ENCODE data around the gene HPF1. TPM values are rescaled to one million over a fixed set of nuclear protein-coding genes. Genes with fewer than 3 reads are reported as not detected.

The HPF1 gene
- total and polyA plus RNA-seq, 2 of the 8 experiments (the other 6 are each of a cell fraction or from before 2014, with no cell fraction given): 14.1 to 32.5 TPM

GRCh38 chr4:169689681-169690080 lies 68.1 kb downstream of the HPF1 start (continued):
- TF ChIP-seq TEAD4 (IDR thresholded peaks at IDR 0.05; ENCODE audit: low read depth, low read length): no peak
- TF ChIP-seq CHD7 (IDR thresholded peaks at IDR 0.05; ENCODE audit: insufficient replicate concordance, low read length): no peak
- TF ChIP-seq TBP (IDR thresholded peaks at IDR 0.05; ENCODE audit: low read depth, low read length): no peak
- no peak for TF ChIP-seq SP2 (IDR thresholded peaks at IDR 0.05; ENCODE audit: low read length)
- TF ChIP-seq CREB1 (IDR thresholded peaks at IDR 0.05): no peak
